T-helper 17 cell (primary cell): ENCODE results near the gene LCE2A. TPM values are rescaled to one million over a fixed set of nuclear protein-coding genes. Genes with fewer than 3 reads are reported as not detected.
"Not testable (repeated sequence)": the region's sequence is repeated elsewhere in the genome, so short reads cannot be mapped to it uniquely, and the experiment has no call there.

ENCODE experiments used
- ATAC-seq: fragments of 150-1000 bp; cut with Tn5 transposase; 2 replicates; pipeline ENCODE4 v1.10.0; 2021; ENCODE audit warnings: mild to moderate bottlenecking, moderate library complexity
- DNase-seq, 3 donors: peaks; one replicate each; pipeline versions ENCODE4 v3.0.0 to v3.0.0-alpha.2; 2020 to 2021
- H3K9me3 ChIP-seq: one replicate; pipeline ENCODE4 v1.7.0; 2013; ENCODE audit warnings: low read length, mild to moderate bottlenecking; ENCODE audit not compliant: control insufficient read depth, poor library complexity, severe bottlenecking
- H3K27ac Mint-ChIP-seq: one replicate; pipeline ENCODE4 v1.8.0; 2022; ENCODE audit warnings: mild to moderate bottlenecking, moderate library complexity, mixed read lengths
- H3K27me3 Mint-ChIP-seq: one replicate; pipeline ENCODE4 v1.8.0; 2022; ENCODE audit warnings: mixed read lengths
- H3K36me3 Mint-ChIP-seq: one replicate; pipeline ENCODE4 v1.8.0; 2022; ENCODE audit warnings: low read depth, mixed read lengths
- H3K4me1 Mint-ChIP-seq: one replicate; pipeline ENCODE4 v1.8.0; 2022; ENCODE audit warnings: mild to moderate bottlenecking, mixed read lengths
- H3K4me3 Mint-ChIP-seq: one replicate; pipeline ENCODE4 v1.8.0; 2022; ENCODE audit warnings: mild to moderate bottlenecking, moderate library complexity, mixed read lengths
- total RNA-seq, 4 donors: library from RNA in 2 of 4; stranded (reverse) in 2 of 4; gene quantifications; one replicate each; pipeline ENCODE4 v1.2.3 and lab custom pipeline; 2022 to 2026

The LCE2A gene
- total RNA-seq, 2 donors from 2014 or later: not detected

GRCh38 chr1:152685823-152686222 lies 12.3 kb upstream of the LCE2A start, which contains the start of gene LCE2B:
Gene LCE2B, plus strand, starts transcription at chr1:152686123. Its CDS starts 721 bp downstream, at chr1:152686844.
- H3K4me3 Mint-ChIP-seq, H3K27ac Mint-ChIP-seq, DNase-seq, H3K36me3 Mint-ChIP-seq, H3K9me3 ChIP-seq, H3K4me1 Mint-ChIP-seq, ATAC-seq: not testable (repeated sequence)
- H3K27me3 Mint-ChIP-seq: peaks cover 69% of the 10 kb centered on the region

DNA sequence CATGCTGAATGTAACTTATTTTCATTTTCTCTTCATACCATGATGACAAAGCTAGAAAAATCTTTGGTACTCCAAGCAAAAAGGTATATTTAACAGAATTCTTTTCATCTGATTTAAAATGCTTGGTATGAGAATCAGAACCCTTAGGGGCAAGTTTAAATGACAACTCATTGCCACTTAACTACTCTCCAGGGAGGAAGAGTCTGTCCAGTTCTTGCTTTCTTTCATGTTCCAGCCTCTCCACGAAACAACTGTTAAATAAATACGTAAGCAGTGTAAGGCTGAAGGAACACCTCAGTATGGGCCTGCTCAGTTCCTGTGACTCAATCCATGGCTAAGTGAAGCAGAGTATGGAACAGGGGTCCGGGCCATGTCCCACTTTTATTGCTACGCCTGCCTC lies 1.6 kb downstream of the LCE2A start:
- Mint-ChIP-seq H3K27ac (no peak overlapping the region), H3K27me3 (no peaks in the 10 kb centered on the region), H3K36me3 (no peaks in the 10 kb centered on the region), H3K4me1 (no peaks in the 10 kb centered on the region), H3K4me3 (no peak overlapping the region)
- H3K9me3 ChIP-seq: no peaks in the 10 kb centered on the region
- DNase-seq: no peak
- ATAC-seq: no peak

- Mint-ChIP-seq H3K27me3 (peaks cover 42% of the 10 kb centered on the region), H3K36me3 (no peaks in the 10 kb centered on the region), H3K4me1 (peaks cover 2% of the 10 kb centered on the region), H3K27ac (no peak within 1 kb of the TSS), H3K4me3 (no peak within 1 kb of the TSS)
- ATAC-seq (no peak), DNase-seq (no peak)
- H3K9me3 ChIP-seq: no peaks in the 10 kb centered on the region
Measured at GRCh38 chr1:152707860-152708259, 9.7 kb downstream of the LCE2A start, which contains the start of gene LCE4A. Gene LCE4A, plus strand, starts transcription at chr1:152708160. Its CDS starts 916 bp downstream, at chr1:152709076.

DNA sequence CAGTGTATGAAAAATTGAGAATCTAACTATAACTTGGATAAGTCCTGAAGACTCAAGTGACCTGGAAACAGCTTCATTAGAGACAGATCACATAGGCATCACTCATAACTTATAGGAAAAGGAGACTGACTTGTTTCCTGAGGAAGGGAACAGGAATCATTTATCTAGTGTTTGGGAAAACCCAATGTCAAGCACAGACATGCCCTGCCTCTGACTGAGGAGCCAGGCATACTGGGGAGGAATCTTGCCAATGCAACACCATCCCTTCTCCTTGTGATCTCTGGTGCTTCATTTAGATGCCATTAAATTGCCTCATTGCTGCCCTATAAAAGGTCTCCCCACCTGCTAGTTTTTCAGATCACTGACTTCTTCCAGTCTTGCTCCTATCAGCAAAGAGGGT lies 20.1 kb downstream of the LCE2A start:
- Mint-ChIP-seq H3K27me3 (peaks cover 45% of the 10 kb centered on the region), H3K27ac (no peak overlapping the region), H3K4me3 (no peak overlapping the region), H3K36me3 (peaks cover 2% of the 10 kb centered on the region), H3K4me1 (no peaks in the 10 kb centered on the region)
- DNase-seq (no peak), ATAC-seq (no peak)
- no peaks in the 10 kb centered on the region for H3K9me3 ChIP-seq

GRCh38 chr1:152725261-152725660 lies 27.1 kb downstream of the LCE2A start:
- no peaks in the 10 kb centered on the region for H3K9me3 ChIP-seq
- no peak overlapping the region for H3K4me3 Mint-ChIP-seq
- ATAC-seq (no peak), DNase-seq (no peak)
- H3K27me3 Mint-ChIP-seq: peaks cover 48% of the 10 kb centered on the region
- H3K27ac Mint-ChIP-seq: no peak overlapping the region
- H3K36me3 Mint-ChIP-seq: peaks cover 2% of the 10 kb centered on the region
- H3K4me1 Mint-ChIP-seq: no peaks in the 10 kb centered on the region

DNA sequence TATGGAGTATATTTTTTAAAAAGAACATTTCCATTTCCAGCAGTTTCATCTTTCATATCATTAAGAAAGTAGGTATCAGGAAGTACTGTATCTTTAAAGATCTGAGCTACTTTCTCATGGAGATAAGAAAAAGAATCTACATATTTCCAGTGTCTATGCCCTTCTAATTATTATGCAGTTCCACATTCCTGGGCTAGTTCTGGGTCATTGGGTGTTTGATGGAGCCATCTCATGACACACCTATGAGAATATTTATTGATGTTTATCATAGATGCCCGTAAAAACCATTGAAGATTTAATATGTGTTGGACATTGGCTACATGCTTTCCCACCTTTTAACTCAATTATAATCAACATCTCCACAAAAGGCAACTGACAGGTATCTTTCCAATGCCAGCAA lies 30.8 kb downstream of the LCE2A start:
- peaks cover 43% of the 10 kb centered on the region for H3K27me3 Mint-ChIP-seq
- no peak overlapping the region for H3K27ac Mint-ChIP-seq
- DNase-seq: no peak
- no peak overlapping the region for H3K4me3 Mint-ChIP-seq
- no peaks in the 10 kb centered on the region for H3K36me3 Mint-ChIP-seq
- ATAC-seq: no peak
- H3K4me1 Mint-ChIP-seq: no peaks in the 10 kb centered on the region
- no peaks in the 10 kb centered on the region for H3K9me3 ChIP-seq

DNA sequence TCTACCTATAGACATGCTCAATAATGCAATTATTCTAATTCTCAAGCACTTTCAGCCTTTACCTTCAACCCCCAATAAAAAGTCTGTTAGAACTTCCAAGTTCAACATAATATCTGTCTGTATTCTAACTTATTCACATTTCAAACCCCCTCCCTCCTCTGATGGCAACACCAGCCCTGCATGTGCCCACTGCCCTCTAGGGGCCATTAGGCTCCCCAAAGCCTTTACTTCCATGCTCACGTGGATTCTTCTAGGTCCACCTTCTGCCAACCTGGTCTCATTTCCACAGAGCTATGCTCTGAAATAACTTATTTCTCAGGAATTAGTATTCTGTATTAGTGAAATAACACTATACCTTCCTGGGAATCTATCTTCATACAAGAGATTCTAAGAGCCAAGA lies 37.5 kb downstream of the LCE2A start:
- no peaks in the 10 kb centered on the region for H3K36me3 Mint-ChIP-seq
- no peak for DNase-seq
- no peaks in the 10 kb centered on the region for H3K4me1 Mint-ChIP-seq
- no peak overlapping the region for H3K4me3 Mint-ChIP-seq
- ATAC-seq: no peak
- no peaks in the 10 kb centered on the region for H3K9me3 ChIP-seq
- H3K27ac Mint-ChIP-seq: no peak overlapping the region
- peaks cover 67% of the 10 kb centered on the region for H3K27me3 Mint-ChIP-seq

DNA sequence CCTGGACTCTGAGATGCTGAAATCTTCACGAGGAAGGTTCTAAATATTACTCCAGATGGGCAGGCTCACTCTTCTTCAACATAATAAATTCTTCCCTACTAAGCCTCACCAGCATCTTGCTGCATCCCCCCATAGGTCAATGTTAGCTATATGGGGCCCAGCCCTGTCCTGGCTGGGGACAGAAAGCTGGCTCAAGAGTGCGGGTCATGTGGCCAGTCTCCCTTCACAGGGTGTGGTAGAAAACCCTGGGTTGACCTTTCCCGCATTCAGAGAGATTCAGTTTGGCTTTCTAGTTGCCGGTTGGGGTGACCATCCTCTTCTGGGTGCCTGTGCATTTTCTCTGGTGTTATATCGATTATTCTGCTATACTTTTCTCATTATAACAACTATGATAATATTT lies 39.9 kb downstream of the LCE2A start:
- Mint-ChIP-seq H3K4me3 (no peak overlapping the region), H3K27ac (no peak overlapping the region), H3K36me3 (no peaks in the 10 kb centered on the region), H3K27me3 (peaks cover 71% of the 10 kb centered on the region), H3K4me1 (no peaks in the 10 kb centered on the region)
- DNase-seq (no peak), ATAC-seq (no peak)
- no peaks in the 10 kb centered on the region for H3K9me3 ChIP-seq

- no peak overlapping the region for H3K27ac Mint-ChIP-seq
- no peak overlapping the region for H3K4me3 Mint-ChIP-seq
- H3K4me1 Mint-ChIP-seq: no peaks in the 10 kb centered on the region
- ATAC-seq (no peak), DNase-seq (no peak)
- no peaks in the 10 kb centered on the region for H3K9me3 ChIP-seq
- peaks cover 77% of the 10 kb centered on the region for H3K27me3 Mint-ChIP-seq
- no peaks in the 10 kb centered on the region for H3K36me3 Mint-ChIP-seq
Measured at GRCh38 chr1:152739841-152740240, 41.7 kb downstream of the LCE2A start.

DNA sequence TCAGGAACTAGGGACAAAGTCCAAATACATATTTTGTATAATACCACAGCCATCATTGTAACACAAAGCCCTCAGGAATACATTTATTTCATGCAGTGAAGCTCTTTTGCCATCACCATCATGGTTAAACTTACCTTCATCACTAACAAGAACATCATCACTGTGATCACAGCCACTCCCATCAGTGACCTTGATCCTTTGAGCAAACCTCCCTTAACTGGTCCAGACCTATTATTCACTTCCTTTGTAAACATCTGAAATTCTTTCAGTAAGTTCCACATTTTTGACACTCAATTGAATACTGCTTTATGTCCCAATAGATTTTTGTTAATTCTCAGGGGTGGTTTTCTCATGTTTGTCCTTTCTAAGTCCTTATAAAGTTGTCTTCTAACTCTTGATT lies 43.5 kb downstream of the LCE2A start:
- no peak for ATAC-seq
- Mint-ChIP-seq H3K27ac (no peak overlapping the region), H3K4me3 (no peak overlapping the region), H3K36me3 (no peaks in the 10 kb centered on the region), H3K27me3 (peaks cover 71% of the 10 kb centered on the region), H3K4me1 (no peaks in the 10 kb centered on the region)
- no peaks in the 10 kb centered on the region for H3K9me3 ChIP-seq
- DNase-seq: no peak

DNA sequence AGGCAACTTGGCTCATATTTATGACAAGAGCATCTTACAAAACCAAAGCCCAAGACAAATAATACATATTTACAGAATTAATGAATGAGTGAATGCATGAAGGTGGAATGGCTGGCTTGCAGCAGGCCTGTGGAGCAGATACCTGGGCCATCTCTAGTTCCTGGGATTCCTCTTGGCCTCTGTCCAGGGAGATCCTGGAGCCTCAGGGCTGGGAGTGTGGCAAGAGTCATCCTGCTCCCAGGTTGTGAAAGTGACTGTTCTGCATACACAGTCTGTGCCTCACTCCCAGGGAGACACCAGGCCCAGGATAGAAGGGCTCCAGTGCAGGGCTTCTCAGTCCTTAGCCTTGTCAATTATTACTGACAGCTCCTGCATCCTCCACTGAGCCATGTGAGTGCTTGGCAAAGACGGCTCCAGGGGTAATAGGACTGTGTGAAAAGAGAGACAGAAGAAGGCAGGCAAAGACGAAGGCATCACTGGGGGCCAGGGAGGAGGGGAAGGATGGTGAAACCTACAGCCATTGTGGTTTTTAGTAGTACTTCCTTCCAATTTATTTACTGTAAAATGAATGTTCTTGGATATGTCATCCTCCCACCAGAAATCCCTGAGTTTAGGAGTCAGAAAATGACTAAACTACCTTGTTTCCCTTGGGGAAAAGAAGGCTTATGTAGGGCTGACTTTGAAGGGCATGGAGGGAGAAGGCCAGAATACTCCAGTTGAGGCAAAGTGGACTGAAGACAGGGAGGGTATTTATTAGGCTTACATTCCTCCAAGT lies 45.4 kb downstream of the LCE2A start:
- no peak overlapping the region for H3K27ac Mint-ChIP-seq
- DNase-seq: no peak
- H3K27me3 Mint-ChIP-seq: peaks cover 63% of the 10 kb centered on the region
- H3K36me3 Mint-ChIP-seq: no peaks in the 10 kb centered on the region
- no peaks in the 10 kb centered on the region for H3K4me1 Mint-ChIP-seq
- H3K4me3 Mint-ChIP-seq: no peak overlapping the region
- no peaks in the 10 kb centered on the region for H3K9me3 ChIP-seq
- no peak for ATAC-seq

DNA sequence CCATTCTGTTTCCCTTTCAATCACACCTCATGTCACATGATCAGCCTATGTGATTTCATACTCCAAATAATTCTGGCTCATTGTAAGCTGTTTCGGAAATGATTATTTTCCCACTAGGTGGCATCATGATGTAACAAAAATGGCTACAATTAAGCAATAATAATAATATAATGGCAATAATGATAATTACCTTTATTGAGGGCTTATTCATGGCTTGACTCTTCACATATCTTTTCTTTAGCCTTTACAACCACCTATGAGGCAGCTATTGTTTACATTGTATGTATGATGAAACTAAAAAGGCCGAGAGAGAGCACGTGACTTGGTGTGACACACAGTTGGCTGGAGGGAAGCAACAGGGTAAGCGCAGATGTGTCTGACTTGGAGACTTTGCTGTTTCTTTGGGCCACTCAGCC lies 47.2 kb downstream of the LCE2A start:
- Mint-ChIP-seq H3K27ac (no peak overlapping the region), H3K4me3 (no peak overlapping the region), H3K36me3 (no peaks in the 10 kb centered on the region), H3K4me1 (no peaks in the 10 kb centered on the region), H3K27me3 (peaks cover 59% of the 10 kb centered on the region)
- ATAC-seq: no peak
- H3K9me3 ChIP-seq: no peaks in the 10 kb centered on the region
- no peak for DNase-seq

GRCh38 chr1:152745765-152746444 lies 47.8 kb downstream of the LCE2A start:
- H3K27ac Mint-ChIP-seq: no peak overlapping the region
- H3K9me3 ChIP-seq: no peaks in the 10 kb centered on the region
- H3K4me1 Mint-ChIP-seq: no peaks in the 10 kb centered on the region
- DNase-seq (no peak), ATAC-seq (no peak)
- no peak overlapping the region for H3K4me3 Mint-ChIP-seq
- no peaks in the 10 kb centered on the region for H3K36me3 Mint-ChIP-seq
- peaks cover 65% of the 10 kb centered on the region for H3K27me3 Mint-ChIP-seq

DNA sequence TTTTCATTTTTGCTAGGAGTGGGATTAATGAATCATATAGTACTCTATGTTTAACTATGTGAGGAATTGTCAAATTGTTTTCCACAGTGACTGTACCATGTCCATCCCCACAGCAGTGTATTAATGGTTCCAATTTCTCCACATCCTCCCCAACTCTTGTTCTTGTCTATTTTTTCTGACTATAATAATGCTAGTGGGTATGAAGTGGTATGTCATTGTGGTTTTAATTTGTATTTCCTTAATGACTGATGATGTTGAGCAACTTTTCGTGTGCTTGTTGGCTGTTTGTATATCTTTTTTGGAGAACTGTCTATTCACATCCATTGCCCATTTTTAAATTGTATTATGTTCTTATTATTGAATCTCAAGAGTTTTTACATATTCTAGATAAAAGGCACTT lies 49.7 kb downstream of the LCE2A start:
- H3K4me3 Mint-ChIP-seq: no peak overlapping the region
- DNase-seq (no peak), ATAC-seq (no peak)
- no peaks in the 10 kb centered on the region for H3K36me3 Mint-ChIP-seq
- peaks cover 71% of the 10 kb centered on the region for H3K27me3 Mint-ChIP-seq
- H3K9me3 ChIP-seq: no peaks in the 10 kb centered on the region
- no peaks in the 10 kb centered on the region for H3K4me1 Mint-ChIP-seq
- H3K27ac Mint-ChIP-seq: no peak overlapping the region
